Left lung (tissue), 10 donors: ENCODE measurements around the gene MTFR1L. TPM values are rescaled to one million over a fixed set of nuclear protein-coding genes. Genes with fewer than 3 reads are reported as not detected.
A peak's percentile ranks its signal among the peaks of the same experiment; 100 is the strongest.

Experiments used
- ATAC-seq: fragments of 200-7000 bp; cut with Tn5 transposase; one replicate; pipeline ENCODE4 v1.9.1; 2020; ENCODE audit warnings: moderate library complexity
- DNase-seq, 4 donors: peaks; one replicate each; pipeline ENCODE4 v3.0.0-alpha.2; 2013 to 2020
- H3K27ac ChIP-seq, 2 donors: fragments of 200-600 bp; sonication (generic) in 1 of 2; one replicate each; pipeline versions ENCODE4 v1.5.0 to v1.8.0; 2020 to 2021
- H3K27me3 ChIP-seq, 2 donors: fragments of 200-600 bp; sonication (generic) in 1 of 2; one replicate each; pipeline versions ENCODE4 v1.5.0 to v1.8.0; 2020 to 2021
- H3K36me3 ChIP-seq, 2 donors: fragments of 200-600 bp; sonication (generic) in 1 of 2; one replicate each; pipeline versions ENCODE4 v1.5.0 to v1.8.0; 2020 to 2021
- H3K4me1 ChIP-seq, 2 donors: fragments of 200-600 bp; one replicate each; pipeline ENCODE4 v1.8.0; 2021
- H3K4me3 ChIP-seq, 2 donors: fragments of 200-600 bp; sonication (generic) in 1 of 2; one replicate each; pipeline versions ENCODE4 v1.5.0 to v1.8.0; 2020 to 2021; ENCODE audit warnings: mild to moderate bottlenecking in 1 of 2
- H3K9me3 ChIP-seq, 2 donors: fragments of 200-600 bp; sonication (generic) in 1 of 2; one replicate each; pipeline versions ENCODE4 v1.5.0 to v1.8.0; 2020 to 2021
- CTCF ChIP-seq, 2 donors: fragments of 200-600 bp; sonication (generic) in 1 of 2; IDR thresholded peaks; one replicate each; pipeline versions ENCODE4 v1.5.0 to v1.8.0; 2021; ENCODE audit warnings: antibody characterized with exemption in 2 of 2
- intact Hi-C, 2 donors: fragments of 100-400 bp; cut with DNase I; formaldehyde crosslinking; loops; one replicate each; pipeline versions ENCODE4 v1.11.2 to v1.14.2; 2022
- polyA plus RNA-seq, 6 donors: library from polyadenylated mRNA; unstranded; fragments of 120-200 nt; gene quantifications; one replicate each; pipeline ENCODE4 v1.2.1, GENCODE V29; 2013; ENCODE audit not compliant: insufficient read length in 6 of 6
- total RNA-seq, 2 donors: library from RNA; stranded (reverse); fragmentation: NEBNext Ultra II Directional; extraction: Animal tissue kit (Norgen Biotek cat#: 25700); gene quantifications; one replicate each; pipeline ENCODE4 v1.2.1, GENCODE V29; 2021
- donor health status: DM: no; HTN: yes; CAD: no.
- donor health status: DM: no; HTN: no; CAD: no.

Gene MTFR1L
- total and polyA plus RNA-seq, 8 donors: 44.5 to 88.4 (median 79.3) TPM

DNA sequence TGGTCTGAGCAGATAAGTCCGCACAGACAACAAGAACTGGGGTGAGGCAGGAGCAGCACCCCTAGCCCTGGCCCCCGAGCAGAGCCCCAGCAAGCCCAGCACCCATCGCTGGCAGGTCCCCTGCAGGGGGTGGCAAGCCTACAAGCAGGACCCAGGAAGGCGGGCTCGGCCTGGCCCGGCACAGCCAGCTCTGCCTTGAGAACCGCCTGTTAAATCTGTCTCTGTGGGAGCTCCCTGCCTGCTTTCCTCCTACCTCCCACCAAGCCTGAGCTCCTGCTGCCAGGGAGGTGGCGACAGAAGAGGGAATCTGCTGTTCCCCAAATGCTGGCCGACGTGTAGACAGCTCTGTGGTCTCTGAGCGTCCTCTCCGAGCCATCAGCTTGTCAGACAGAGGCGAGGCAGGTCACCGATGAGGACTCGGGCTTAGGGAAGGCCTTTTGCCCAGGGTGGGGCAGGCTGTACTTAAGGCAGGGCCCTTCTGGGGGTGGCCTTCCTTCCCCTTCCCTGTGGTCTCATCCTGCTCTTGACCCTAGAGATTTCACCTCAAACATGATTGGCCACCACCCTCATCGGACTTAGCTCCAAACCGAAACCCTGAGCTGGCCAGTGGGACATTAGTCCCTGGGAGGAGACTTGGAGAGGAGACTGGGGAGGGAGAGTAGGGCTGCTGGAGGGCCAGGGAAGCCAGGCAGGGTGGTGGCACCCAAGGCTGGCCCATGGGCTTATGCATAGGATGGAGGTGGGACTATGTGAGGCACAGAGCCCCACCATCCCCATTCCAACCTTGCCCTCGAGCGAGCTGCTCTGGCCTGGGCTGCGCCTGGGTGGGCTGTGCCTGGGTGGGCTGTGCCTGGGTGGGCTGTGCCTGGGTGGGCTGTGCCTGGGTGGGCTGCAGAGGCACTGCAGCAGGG lies 12.0 kb upstream of the MTFR1L start:
- no peak overlapping the region for H3K4me3 ChIP-seq
- intact Hi-C loops: no loop called here
- H3K27me3 ChIP-seq: no peaks in the 10 kb centered on the region
- H3K36me3 ChIP-seq: peaks cover 0 to 64% of the 10 kb centered on the region in 2 donors
- DNase-seq: no peak
- peaks cover 19 to 62% of the 10 kb centered on the region in 2 donors for H3K4me1 ChIP-seq
- H3K27ac ChIP-seq: peak overlapping the region in 1 of 2 donors; percentile 41
- no peak for ATAC-seq
- TF ChIP-seq CTCF (IDR thresholded peaks at IDR 0.05): no peak
- H3K9me3 ChIP-seq: no peaks in the 10 kb centered on the region

GRCh38 chr1:25808481-25809244 lies 11.1 kb upstream of the MTFR1L start:
- ATAC-seq (no peak), DNase-seq (no peak)
- intact Hi-C loops: no loop called here
- Histone ChIP-seq H3K9me3 (no peaks in the 10 kb centered on the region), H3K27me3 (no peaks in the 10 kb centered on the region), H3K27ac (no peak overlapping the region), H3K4me3 (no peak overlapping the region), H3K36me3 (peaks cover 0 to 71% of the 10 kb centered on the region in 2 donors), H3K4me1 (peaks cover 19 to 53% of the 10 kb centered on the region in 2 donors)
- no peak for TF ChIP-seq CTCF (IDR thresholded peaks at IDR 0.05)

- intact Hi-C loops: no loop called here
- H3K4me3 ChIP-seq: no peak overlapping the region
- peaks cover 0 to 78% of the 10 kb centered on the region in 2 donors for H3K36me3 ChIP-seq
- TF ChIP-seq CTCF (IDR thresholded peaks at IDR 0.05): no peak
- H3K9me3 ChIP-seq: no peaks in the 10 kb centered on the region
- no peaks in the 10 kb centered on the region for H3K27me3 ChIP-seq
- ATAC-seq: no peak
- DNase-seq: no peak
- H3K4me1 ChIP-seq: peaks cover 19 to 46% of the 10 kb centered on the region in 2 donors
- no peak overlapping the region for H3K27ac ChIP-seq
Observed at GRCh38 chr1:25809283-25809926, 10.3 kb upstream of the MTFR1L start.

GRCh38 chr1:25809929-25810328 lies 9.8 kb upstream of the MTFR1L start:
- Histone ChIP-seq H3K9me3 (no peaks in the 10 kb centered on the region), H3K36me3 (peaks cover 0 to 83% of the 10 kb centered on the region in 2 donors), H3K27ac (no peak overlapping the region), H3K4me3 (no peak overlapping the region), H3K4me1 (peaks cover 15 to 42% of the 10 kb centered on the region in 2 donors), H3K27me3 (no peaks in the 10 kb centered on the region)
- no peak for DNase-seq
- ATAC-seq: no peak
- intact Hi-C loops: no loop called here
- TF ChIP-seq CTCF (IDR thresholded peaks at IDR 0.05): no peak
